ENCODE results near the gene EDN3.

Gene EDN3

DNA sequence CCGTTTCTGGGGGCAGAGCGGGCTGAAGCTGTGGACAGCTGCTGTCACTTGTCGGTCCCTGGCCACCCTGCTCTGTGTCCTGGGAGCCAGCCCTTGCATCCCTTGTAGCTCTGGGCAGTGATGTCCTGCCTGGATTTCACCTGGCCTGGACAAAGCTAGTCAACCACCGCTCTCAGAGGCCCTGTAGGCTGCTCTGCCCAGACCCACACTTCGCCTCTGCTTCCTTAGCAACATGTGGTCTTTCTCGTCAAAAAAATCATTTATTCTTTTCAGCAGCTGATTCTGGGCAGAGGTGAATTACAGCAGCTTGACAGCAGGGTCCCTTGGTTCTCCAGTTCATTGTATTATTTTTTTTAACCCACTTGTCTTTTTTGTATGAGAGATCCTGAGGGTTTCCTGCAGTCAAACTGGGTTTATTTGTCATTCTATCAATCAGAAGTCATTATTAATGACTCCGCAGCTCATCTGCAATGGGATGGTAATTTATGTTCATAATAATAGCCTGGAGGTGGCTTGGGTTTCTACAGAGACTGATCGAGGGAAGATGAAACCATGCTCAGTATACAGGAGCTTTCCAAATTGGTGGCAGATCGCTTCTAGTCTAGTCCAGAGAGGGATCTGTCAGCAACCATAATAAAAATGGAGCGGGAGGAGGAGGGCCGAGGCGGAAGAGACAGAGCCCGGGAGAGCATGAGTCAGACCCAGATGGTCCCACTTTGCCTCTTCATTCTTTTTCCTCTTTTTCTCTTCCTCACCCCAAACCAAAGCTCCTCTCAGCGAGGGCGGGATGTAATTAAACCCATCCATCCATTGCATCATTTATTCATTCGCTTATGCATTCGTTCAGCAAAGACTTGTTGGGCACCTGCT is 22.4 kb downstream of the EDN3 start:
- no peaks in the 10 kb centered on the region for H3K36me3 ChIP-seq (ENCODE audit: control insufficient read depth, insufficient read depth, low read length)
- no peak overlapping the region for H3K27ac ChIP-seq (ENCODE audit: low read depth, low read length, severe bottlenecking)
- WGBS, 2 experiments (ENCODE audit: insufficient coverage in 2 of 2) = 89 to 94% methylated on average over 10 to 13 of the region's 17 CpGs
- peaks cover 3% of the 10 kb centered on the region for H3K4me1 ChIP-seq (ENCODE audit: control insufficient read depth, insufficient read depth, low read length, poor library complexity, severe bottlenecking)
- no peak overlapping the region for H3K4me3 ChIP-seq (ENCODE audit: extremely low read depth, insufficient read depth, low read length, poor library complexity, severe bottlenecking)
- no peaks in the 10 kb centered on the region for H3K9me3 ChIP-seq (ENCODE audit: control insufficient read depth, low read length)

GRCh38 chr20:59323731-59324130 is 23.3 kb downstream of the EDN3 start:
- no peaks in the 10 kb centered on the region for H3K36me3 ChIP-seq (ENCODE audit: control insufficient read depth, insufficient read depth, low read length)
- H3K27ac ChIP-seq (ENCODE audit: low read depth, low read length, severe bottlenecking) = no peak overlapping the region
- WGBS, 2 experiments (ENCODE audit: insufficient coverage in 2 of 2) = 98 to 100% methylated on average over 4 to 5 of the region's 5 CpGs

DNA sequence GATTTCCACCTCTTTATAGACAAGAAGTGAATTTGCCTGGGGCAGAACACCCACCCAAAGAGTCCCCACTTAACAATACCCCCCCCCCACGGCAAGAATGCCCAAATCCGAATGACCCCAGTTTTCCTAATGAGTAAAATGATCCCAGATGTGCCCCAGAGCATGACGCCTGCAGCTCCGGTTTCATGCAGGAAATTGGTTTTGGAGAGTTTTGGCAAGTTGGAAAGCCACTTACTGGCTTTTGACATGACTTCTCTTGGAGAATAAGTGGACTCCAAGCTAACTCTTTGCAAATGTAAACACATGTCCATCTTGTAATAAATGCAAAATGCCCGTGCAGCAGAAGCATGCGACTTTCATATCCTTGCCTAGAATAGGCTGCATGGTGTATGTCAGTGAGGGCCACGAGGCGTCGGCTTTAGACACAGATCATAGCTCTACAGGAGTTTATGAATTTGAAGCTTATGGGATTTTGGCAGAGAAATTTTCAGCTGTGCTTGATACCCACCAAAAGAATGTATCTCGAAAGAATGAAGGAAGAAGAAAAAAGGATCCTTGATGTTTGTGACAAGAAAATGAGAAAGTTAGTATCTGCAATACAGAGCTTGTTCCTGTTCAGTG is 24.2 kb downstream of the EDN3 start:
- H3K9me3 ChIP-seq (ENCODE audit: control insufficient read depth, low read length) = no peaks in the 10 kb centered on the region
- no peaks in the 10 kb centered on the region for H3K4me1 ChIP-seq (ENCODE audit: control insufficient read depth, insufficient read depth, low read length, poor library complexity, severe bottlenecking)
- no peak overlapping the region for H3K27ac ChIP-seq (ENCODE audit: low read depth, low read length, severe bottlenecking)
- no peaks in the 10 kb centered on the region for H3K36me3 ChIP-seq (ENCODE audit: control insufficient read depth, insufficient read depth, low read length)
- WGBS, 2 experiments (ENCODE audit: insufficient coverage in 2 of 2) = 91 to 93% methylated on average over 6 to 7 of the region's 10 CpGs
- H3K4me3 ChIP-seq (ENCODE audit: extremely low read depth, insufficient read depth, low read length, poor library complexity, severe bottlenecking) = no peak overlapping the region

More at GRCh38 chr20:59323731-59324130, 23.3 kb downstream of the EDN3 start:
- peaks cover 3% of the 10 kb centered on the region for H3K4me1 ChIP-seq (ENCODE audit: control insufficient read depth, insufficient read depth, low read length, poor library complexity, severe bottlenecking)
- H3K9me3 ChIP-seq (ENCODE audit: control insufficient read depth, low read length) = no peaks in the 10 kb centered on the region
- no peak overlapping the region for H3K4me3 ChIP-seq (ENCODE audit: extremely low read depth, insufficient read depth, low read length, poor library complexity, severe bottlenecking)

DNA sequence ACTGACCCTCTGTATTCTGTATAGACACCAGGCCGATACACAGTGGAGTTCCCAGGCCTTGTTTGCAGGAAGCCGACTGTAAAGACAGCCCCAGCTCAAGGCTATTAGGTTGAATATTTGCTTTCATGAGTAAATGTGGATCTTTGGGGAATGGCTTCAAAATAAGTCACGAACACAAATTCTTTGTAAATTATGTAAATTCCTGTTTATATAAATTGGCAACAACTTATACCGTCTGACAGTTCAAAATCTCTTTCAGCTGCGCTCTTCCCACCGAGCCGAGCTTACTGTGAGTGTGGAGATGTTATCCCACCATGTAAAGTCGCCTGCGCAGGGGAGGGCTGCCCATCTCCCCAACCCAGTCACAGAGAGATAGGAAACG is 24.7 kb downstream of the EDN3 start:
- Histone ChIP-seq H3K4me1 (ENCODE audit: control insufficient read depth, insufficient read depth, low read length, poor library complexity, severe bottlenecking) (no peaks in the 10 kb centered on the region), H3K9me3 (ENCODE audit: control insufficient read depth, low read length) (no peaks in the 10 kb centered on the region), H3K4me3 (ENCODE audit: extremely low read depth, insufficient read depth, low read length, poor library complexity, severe bottlenecking) (no peak overlapping the region), H3K36me3 (ENCODE audit: control insufficient read depth, insufficient read depth, low read length) (no peaks in the 10 kb centered on the region), H3K27ac (ENCODE audit: low read depth, low read length, severe bottlenecking) (no peak overlapping the region)
- 89 to 93% methylated on average over 2 to 8 of the region's 10 CpGs for WGBS, 2 experiments (ENCODE audit: insufficient coverage in 2 of 2)

GRCh38 chr20:59326188-59326587 is 25.8 kb downstream of the EDN3 start:
- Histone ChIP-seq H3K9me3 (ENCODE audit: control insufficient read depth, low read length) (no peaks in the 10 kb centered on the region), H3K27ac (ENCODE audit: low read depth, low read length, severe bottlenecking) (no peak overlapping the region), H3K4me1 (ENCODE audit: control insufficient read depth, insufficient read depth, low read length, poor library complexity, severe bottlenecking) (no peaks in the 10 kb centered on the region), H3K36me3 (ENCODE audit: control insufficient read depth, insufficient read depth, low read length) (no peaks in the 10 kb centered on the region), H3K4me3 (ENCODE audit: extremely low read depth, insufficient read depth, low read length, poor library complexity, severe bottlenecking) (no peak overlapping the region)
- 95 to 100% methylated on average over 1 to 2 of the region's 2 CpGs for WGBS, 2 experiments (ENCODE audit: insufficient coverage in 2 of 2)

DNA sequence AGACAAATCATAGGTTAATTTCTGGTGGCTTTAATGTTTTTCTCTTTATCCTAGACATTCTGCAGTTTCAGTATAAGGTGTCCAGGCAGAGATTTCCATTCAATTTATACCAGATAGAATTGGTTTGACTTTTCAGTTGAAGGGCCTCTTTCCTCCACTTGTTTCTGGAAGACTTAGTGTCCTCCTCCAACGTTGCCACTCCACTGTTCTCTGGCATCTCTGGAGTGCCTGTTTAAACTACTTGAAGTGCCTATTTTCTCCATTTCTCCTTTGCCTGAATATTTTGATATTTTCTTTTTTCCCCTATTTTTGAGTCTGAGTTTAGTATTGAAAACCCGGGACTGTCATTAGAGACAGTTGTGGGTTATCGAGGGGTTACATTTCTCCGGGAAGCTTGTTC is 27.7 kb downstream of the EDN3 start:
- 91 to 93% methylated on average over 4 of the region's 4 CpGs for WGBS, 2 experiments (ENCODE audit: insufficient coverage in 2 of 2)
- H3K27ac ChIP-seq (ENCODE audit: low read depth, low read length, severe bottlenecking) = no peak overlapping the region

DNA sequence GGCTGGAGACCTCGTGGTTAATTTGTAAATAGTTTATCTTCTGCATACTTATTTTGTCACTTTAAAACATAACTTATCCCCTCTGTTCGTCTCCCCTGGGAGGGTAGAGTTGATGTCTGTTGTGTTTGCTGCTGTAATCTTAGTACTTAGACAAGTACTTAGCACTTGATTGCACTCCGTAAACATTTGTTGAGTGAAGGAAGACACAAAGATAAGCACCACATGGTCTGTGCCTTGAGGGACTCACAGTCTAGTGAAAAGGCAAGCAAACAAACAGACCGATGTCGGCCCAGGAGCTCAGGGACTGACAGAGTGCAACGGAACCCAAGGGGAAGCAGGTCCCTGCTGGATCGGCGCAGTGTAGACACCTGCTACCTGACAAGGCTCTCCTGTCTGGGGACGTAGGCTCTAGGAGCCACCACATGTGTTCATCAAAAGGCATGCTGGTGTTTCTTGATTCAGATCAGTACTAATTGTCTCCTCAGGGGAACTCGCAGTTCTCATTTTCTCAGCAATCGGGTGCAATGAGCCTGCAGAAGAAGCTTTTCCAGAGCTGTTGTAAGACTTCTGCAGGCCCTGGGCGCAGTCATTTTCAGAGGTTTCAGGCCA is 31.4 kb downstream of the EDN3 start:
- WGBS, 2 experiments (ENCODE audit: insufficient coverage in 2 of 2) = 89 to 90% methylated on average over 10 of the region's 12 CpGs
- Histone ChIP-seq H3K4me3 (ENCODE audit: extremely low read depth, insufficient read depth, low read length, poor library complexity, severe bottlenecking) (no peak overlapping the region), H3K27ac (ENCODE audit: low read depth, low read length, severe bottlenecking) (no peak overlapping the region), H3K4me1 (ENCODE audit: control insufficient read depth, insufficient read depth, low read length, poor library complexity, severe bottlenecking) (no peaks in the 10 kb centered on the region), H3K36me3 (ENCODE audit: control insufficient read depth, insufficient read depth, low read length) (no peaks in the 10 kb centered on the region), H3K9me3 (ENCODE audit: control insufficient read depth, low read length) (no peaks in the 10 kb centered on the region)

More for the DNA sequence above, 27.7 kb downstream of the EDN3 start:
- no peaks in the 10 kb centered on the region for H3K4me1 ChIP-seq (ENCODE audit: control insufficient read depth, insufficient read depth, low read length, poor library complexity, severe bottlenecking)
- H3K36me3 ChIP-seq (ENCODE audit: control insufficient read depth, insufficient read depth, low read length) = no peaks in the 10 kb centered on the region
- no peaks in the 10 kb centered on the region for H3K9me3 ChIP-seq (ENCODE audit: control insufficient read depth, low read length)
- no peak overlapping the region for H3K4me3 ChIP-seq (ENCODE audit: extremely low read depth, insufficient read depth, low read length, poor library complexity, severe bottlenecking)

DNA sequence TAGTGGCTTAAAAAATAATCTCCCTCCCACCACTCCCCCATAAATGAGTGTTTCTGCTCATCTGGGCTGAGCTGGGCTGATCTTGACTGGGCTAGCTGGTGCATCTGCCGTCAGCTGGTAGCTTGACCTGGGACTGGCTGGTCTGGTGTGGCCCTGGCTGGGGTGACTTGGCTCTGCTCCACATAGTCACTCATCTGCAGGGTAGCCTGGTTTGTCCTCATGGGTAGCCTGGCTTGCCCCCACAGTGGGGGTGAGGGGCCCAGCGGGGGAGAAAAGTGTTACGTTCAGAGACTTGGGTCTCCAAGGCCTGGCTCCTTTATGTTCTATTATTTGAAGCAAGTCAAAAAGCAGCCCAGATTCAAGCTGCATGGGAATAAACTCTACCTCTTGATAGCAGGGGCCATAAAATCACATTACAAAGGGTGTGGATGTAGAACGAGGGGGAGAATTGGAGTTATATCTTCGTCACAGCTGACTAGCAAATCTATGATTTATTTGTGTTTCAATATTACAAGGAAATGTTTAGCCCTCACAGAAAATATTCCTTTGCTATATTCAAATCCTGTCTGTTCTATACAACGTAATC is 32.9 kb downstream of the EDN3 start:
- H3K4me3 ChIP-seq (ENCODE audit: extremely low read depth, insufficient read depth, low read length, poor library complexity, severe bottlenecking) = no peak overlapping the region
- 88 to 96% methylated on average over 3 to 4 of the region's 6 CpGs for WGBS, 2 experiments (ENCODE audit: insufficient coverage in 2 of 2)
- no peaks in the 10 kb centered on the region for H3K4me1 ChIP-seq (ENCODE audit: control insufficient read depth, insufficient read depth, low read length, poor library complexity, severe bottlenecking)
- H3K36me3 ChIP-seq (ENCODE audit: control insufficient read depth, insufficient read depth, low read length) = no peaks in the 10 kb centered on the region
- no peaks in the 10 kb centered on the region for H3K9me3 ChIP-seq (ENCODE audit: control insufficient read depth, low read length)
- no peak overlapping the region for H3K27ac ChIP-seq (ENCODE audit: low read depth, low read length, severe bottlenecking)

DNA sequence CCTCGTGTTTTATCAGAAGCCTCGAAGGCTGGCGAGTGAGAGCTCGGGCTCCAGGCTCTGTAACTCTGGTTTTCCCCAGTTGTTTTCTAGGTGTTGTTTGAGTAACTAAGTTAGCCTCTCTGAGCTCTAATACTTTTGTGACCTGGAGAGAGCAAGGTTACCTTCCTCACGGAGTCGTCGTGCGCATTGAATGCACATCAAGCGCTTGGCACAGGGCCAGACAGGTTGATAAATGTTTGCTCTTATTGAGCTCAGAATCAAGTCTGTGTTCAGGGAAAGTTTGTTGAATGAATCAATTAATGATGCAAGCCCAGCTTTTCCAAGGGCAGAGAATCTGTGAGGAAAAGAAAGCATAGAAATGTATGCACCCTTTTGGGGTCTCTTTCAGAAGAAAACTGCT is 33.5 kb downstream of the EDN3 start:
- no peak overlapping the region for H3K4me3 ChIP-seq (ENCODE audit: extremely low read depth, insufficient read depth, low read length, poor library complexity, severe bottlenecking)
- WGBS, 2 experiments (ENCODE audit: insufficient coverage in 2 of 2) = 91 to 95% methylated on average over 8 to 9 of the region's 9 CpGs
- no peaks in the 10 kb centered on the region for H3K9me3 ChIP-seq (ENCODE audit: control insufficient read depth, low read length)
- no peaks in the 10 kb centered on the region for H3K4me1 ChIP-seq (ENCODE audit: control insufficient read depth, insufficient read depth, low read length, poor library complexity, severe bottlenecking)
- H3K27ac ChIP-seq (ENCODE audit: low read depth, low read length, severe bottlenecking) = no peak overlapping the region
- H3K36me3 ChIP-seq (ENCODE audit: control insufficient read depth, insufficient read depth, low read length) = no peaks in the 10 kb centered on the region

DNA sequence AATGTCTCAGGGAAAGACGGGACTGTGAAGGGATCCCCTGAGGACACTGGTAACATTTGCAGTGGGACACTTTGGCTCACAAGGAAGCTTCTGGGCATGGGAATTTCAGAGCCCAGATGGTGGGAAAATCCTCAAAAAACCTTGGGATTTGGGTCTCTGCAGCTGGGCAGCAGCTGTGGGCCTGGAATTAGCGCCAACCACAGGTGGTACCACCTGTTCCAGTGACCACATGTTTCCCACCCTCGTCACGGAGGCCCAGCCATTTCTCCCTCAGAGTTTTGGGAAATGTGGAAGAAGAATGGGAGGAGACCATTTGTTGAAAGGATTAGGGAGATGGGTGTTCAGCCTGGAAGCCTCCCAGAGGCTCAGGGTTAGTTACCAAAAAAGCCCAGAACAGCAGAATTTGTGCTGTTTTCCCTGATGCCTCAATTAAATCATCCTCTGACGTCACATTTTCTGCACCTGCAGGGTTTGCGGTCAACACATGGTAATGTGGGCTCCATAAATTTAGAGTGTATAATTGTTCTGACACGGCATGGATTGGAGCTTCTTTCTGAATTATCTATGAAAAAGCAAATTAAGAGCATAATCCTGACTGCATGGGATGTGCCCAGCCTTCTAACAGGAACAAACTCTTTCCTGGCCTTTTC is 34.4 kb downstream of the EDN3 start:
- Histone ChIP-seq H3K4me3 (ENCODE audit: extremely low read depth, insufficient read depth, low read length, poor library complexity, severe bottlenecking) (no peak overlapping the region), H3K9me3 (ENCODE audit: control insufficient read depth, low read length) (no peaks in the 10 kb centered on the region), H3K4me1 (ENCODE audit: control insufficient read depth, insufficient read depth, low read length, poor library complexity, severe bottlenecking) (no peaks in the 10 kb centered on the region), H3K27ac (ENCODE audit: low read depth, low read length, severe bottlenecking) (no peak overlapping the region), H3K36me3 (ENCODE audit: control insufficient read depth, insufficient read depth, low read length) (no peaks in the 10 kb centered on the region)
- 82% methylated on average over 3 to 6 of the region's 7 CpGs for WGBS, 2 experiments (ENCODE audit: insufficient coverage in 2 of 2)

Measured in mesodermal cell (in vitro differentiated cells).